HEK293 (cell line): Measurements from ENCODE around the gene NDUFS2.

Experiments used
- CTCF ChIA-PET: fragments of 350-600 bp; formaldehyde crosslinking; extraction: SDS; loops from one replicate; lab custom pipeline; 2021; ENCODE audit warnings: antibody characterized with exemption; lab: Yijun Ruan, JAX
- POLR2A ChIA-PET: fragments of 300-600 bp; formaldehyde crosslinking; extraction: SDS; loops from one replicate; lab custom pipeline; 2020; ENCODE audit warnings: antibody characterized with exemption, inconsistent platforms; lab: Yijun Ruan, JAX
- H3K27ac ChIP-seq: fragments of 200-500 bp; sonication (Bioruptor generic); 2 replicates; pipeline ENCODE4 v1.5.1; 2014; ENCODE audit warnings: low read depth, low read length, control low read depth, inconsistent platforms; ENCODE audit errors: extremely low read depth
- H3K36me3 ChIP-seq, 2 experiments: fragments of 200-500 bp in 1 of 2; sonication (Bioruptor generic) in 1 of 2; 1 replicate in 1 of 2; 2 replicates in 1 of 2; pipeline ENCODE4 v1.5.1; 2014 to 2017; ENCODE audit warnings: inconsistent platforms in 2 of 2, low read length in 2 of 2; ENCODE audit not compliant: control insufficient read depth in 2 of 2, insufficient read depth in 1 of 2
- H3K4me1 ChIP-seq: fragments of 200-500 bp; sonication (Bioruptor generic); 2 replicates; pipeline ENCODE4 v1.5.1; 2014; ENCODE audit warnings: mild to moderate bottlenecking, low read length, inconsistent platforms; ENCODE audit not compliant: control insufficient read depth, insufficient read depth
- H3K4me3 ChIP-seq: 2 replicates; pipeline ENCODE4 v1.5.1; 2011; ENCODE audit warnings: low read depth, mild to moderate bottlenecking, control low read depth, low read length, moderate library complexity
- H3K9me3 ChIP-seq: fragments of 200-500 bp; sonication (Bioruptor generic); 2 replicates; pipeline ENCODE4 v1.5.1; 2014; ENCODE audit warnings: low read depth, low read length, inconsistent platforms; ENCODE audit not compliant: control insufficient read depth, insufficient read depth
- GFI1B ChIP-seq: fragments of 450-650 bp; formaldehyde crosslinking; IDR thresholded peaks from 2 replicates; pipeline ENCODE4 v1.5.1; 2016; ENCODE audit warnings: missing biosample characterization, missing genetic modification characterization
- GLI4 ChIP-seq: fragments of 450-650 bp; formaldehyde crosslinking; IDR thresholded peaks from 2 replicates; pipeline ENCODE4 v1.5.1; 2016; ENCODE audit warnings: missing biosample characterization, missing genetic modification characterization
- INSM2 ChIP-seq: fragments of 450-650 bp; formaldehyde crosslinking; IDR thresholded peaks from 2 replicates; pipeline ENCODE4 v1.5.1; 2016; ENCODE audit warnings: missing biosample characterization, missing genetic modification characterization
- KLF10 ChIP-seq: fragments of 450-650 bp; IDR thresholded peaks from 2 replicates; pipeline ENCODE4 v1.5.1; 2018; ENCODE audit warnings: missing biosample characterization, mild to moderate bottlenecking, missing genetic modification characterization
- KLF8 ChIP-seq: fragments of 450-650 bp; formaldehyde crosslinking; IDR thresholded peaks from 2 replicates; pipeline ENCODE4 v1.5.1; 2016; ENCODE audit warnings: missing biosample characterization, missing genetic modification characterization
- MEIS1 ChIP-seq: sonication (generic); formaldehyde crosslinking; IDR thresholded peaks from 2 replicates; pipeline ENCODE4 v1.8.1; 2022; ENCODE audit warnings: missing genetic modification reagents, mild to moderate bottlenecking, borderline replicate concordance
- MYNN ChIP-seq: fragments of 450-650 bp; formaldehyde crosslinking; IDR thresholded peaks from 2 replicates; pipeline ENCODE4 v1.5.1; 2016; ENCODE audit warnings: missing biosample characterization, missing genetic modification characterization, borderline replicate concordance
- MZF1 ChIP-seq: fragments of 450-650 bp; formaldehyde crosslinking; IDR thresholded peaks from 2 replicates; pipeline ENCODE4 v1.5.1; 2017; ENCODE audit warnings: missing biosample characterization, missing genetic modification characterization, borderline replicate concordance
- REPIN1 ChIP-seq: fragments of 450-650 bp; formaldehyde crosslinking; IDR thresholded peaks from 2 replicates; pipeline ENCODE4 v1.5.1; 2017; ENCODE audit warnings: missing biosample characterization, missing genetic modification characterization, low read depth
- SP7 ChIP-seq: fragments of 450-650 bp; formaldehyde crosslinking; IDR thresholded peaks from 2 replicates; pipeline ENCODE4 v1.5.1; 2016; ENCODE audit warnings: missing biosample characterization, missing genetic modification characterization
- YY1 ChIP-seq: fragments of 450-650 bp; formaldehyde crosslinking; IDR thresholded peaks from 2 replicates; pipeline ENCODE4 v1.5.1; 2018; ENCODE audit warnings: missing biosample characterization, missing genetic modification characterization
- ZBTB17 ChIP-seq: fragments of 450-650 bp; formaldehyde crosslinking; IDR thresholded peaks from 2 replicates; pipeline ENCODE4 v1.5.1; 2016; ENCODE audit warnings: missing biosample characterization, missing genetic modification characterization
- ZBTB21 ChIP-seq: fragments of 450-650 bp; formaldehyde crosslinking; IDR thresholded peaks from 2 replicates; pipeline ENCODE4 v1.5.1; 2017; ENCODE audit warnings: missing biosample characterization, missing genetic modification characterization
- ZBTB8A ChIP-seq: fragments of 450-650 bp; formaldehyde crosslinking; IDR thresholded peaks from 2 replicates; pipeline ENCODE4 v1.5.1; 2016; ENCODE audit warnings: missing biosample characterization, missing genetic modification characterization
- ZFP3 ChIP-seq: fragments of 450-650 bp; formaldehyde crosslinking; IDR thresholded peaks from 2 replicates; pipeline ENCODE4 v1.5.1; 2016; ENCODE audit warnings: low read depth, missing biosample characterization, missing genetic modification characterization
- ZIC2 ChIP-seq: fragments of 450-650 bp; formaldehyde crosslinking; IDR thresholded peaks from 2 replicates; pipeline ENCODE4 v1.5.1; 2016; ENCODE audit warnings: missing biosample characterization, missing genetic modification characterization
- ZNF121 ChIP-seq: fragments of 450-650 bp; formaldehyde crosslinking; IDR thresholded peaks from 2 replicates; pipeline ENCODE4 v1.5.1; 2016; ENCODE audit warnings: missing biosample characterization, missing genetic modification characterization
- ZNF133 ChIP-seq: fragments of 450-650 bp; formaldehyde crosslinking; IDR thresholded peaks from 2 replicates; pipeline ENCODE4 v1.5.1; 2016; ENCODE audit warnings: missing biosample characterization, missing genetic modification characterization
- ZNF157 ChIP-seq: fragments of 450-650 bp; formaldehyde crosslinking; IDR thresholded peaks from 2 replicates; pipeline ENCODE4 v1.5.1; 2016; ENCODE audit warnings: missing biosample characterization, missing genetic modification characterization
- ZNF24 ChIP-seq: fragments of 450-650 bp; formaldehyde crosslinking; IDR thresholded peaks from 2 replicates; pipeline ENCODE4 v1.5.1; 2016; ENCODE audit warnings: missing biosample characterization, missing genetic modification characterization
- ZNF266 ChIP-seq: fragments of 450-650 bp; formaldehyde crosslinking; IDR thresholded peaks from 2 replicates; pipeline ENCODE4 v1.5.1; 2016; ENCODE audit warnings: missing biosample characterization, missing genetic modification characterization, low read depth
- ZNF292 ChIP-seq: fragments of 450-650 bp; formaldehyde crosslinking; IDR thresholded peaks from 2 replicates; pipeline ENCODE4 v1.5.1; 2016; ENCODE audit warnings: low read depth, missing biosample characterization, missing genetic modification characterization, borderline replicate concordance
- ZNF391 ChIP-seq: fragments of 450-650 bp; formaldehyde crosslinking; IDR thresholded peaks from 2 replicates; pipeline ENCODE4 v1.5.1; 2016; ENCODE audit warnings: low read depth, missing biosample characterization, missing genetic modification characterization, borderline replicate concordance
- ZNF513 ChIP-seq: fragments of 450-650 bp; IDR thresholded peaks from 2 replicates; pipeline ENCODE4 v1.5.1; 2018; ENCODE audit warnings: missing biosample characterization, missing genetic modification characterization
- ZNF549 ChIP-seq: fragments of 450-650 bp; IDR thresholded peaks from 2 replicates; pipeline ENCODE4 v1.5.1; 2018; ENCODE audit warnings: missing biosample characterization, missing genetic modification characterization, mild to moderate bottlenecking, inconsistent platforms, moderate library complexity
- ZNF580 ChIP-seq: fragments of 450-650 bp; formaldehyde crosslinking; IDR thresholded peaks from 2 replicates; pipeline ENCODE4 v1.5.1; 2016; ENCODE audit warnings: missing biosample characterization, missing genetic modification characterization
- ZNF701 ChIP-seq: fragments of 450-650 bp; formaldehyde crosslinking; IDR thresholded peaks from 2 replicates; pipeline ENCODE4 v1.5.1; 2016; ENCODE audit warnings: missing biosample characterization, missing genetic modification characterization
- ZNF777 ChIP-seq: fragments of 450-650 bp; formaldehyde crosslinking; IDR thresholded peaks from 2 replicates; pipeline ENCODE4 v1.5.1; 2017; ENCODE audit warnings: missing biosample characterization, missing genetic modification characterization, borderline replicate concordance
- TF ChIP-seq, protein P1 (sequence below): fragments of 450-650 bp; formaldehyde crosslinking; IDR thresholded peaks from 2 replicates; pipeline ENCODE4 v1.5.1; 2016; ENCODE audit warnings: missing biosample characterization, missing genetic modification characterization

NDUFS2 gene

GRCh38 chr1:161193561-161194235 is 8.5 kb upstream of the NDUFS2 start:
- Histone ChIP-seq H3K36me3 (no peaks in the 10 kb centered on the region), H3K27ac (no peak overlapping the region), H3K9me3 (no peaks in the 10 kb centered on the region), H3K4me1 (0 out of 2 replicates have a peak, but pooled peaks cover 6% of the 10 kb centered on the region), H3K4me3 (no peak overlapping the region)
- POLR2A ChIA-PET: no interaction called here
- TF ChIP-seq ZNF266 (tag by site-specific recombination): no peak
- TF ChIP-seq ZNF580: no peak
- no peak for TF ChIP-seq MZF1 (tag by site-specific recombination)
- TF ChIP-seq MEIS1 (CRISPR knock-in tag): no peak
- no peak for TF ChIP-seq ZNF701
- TF ChIP-seq ZNF121 (tag by site-specific recombination): no peak
- TF ChIP-seq SP7 (tag by site-specific recombination): no peak
- TF ChIP-seq, protein P1, sequence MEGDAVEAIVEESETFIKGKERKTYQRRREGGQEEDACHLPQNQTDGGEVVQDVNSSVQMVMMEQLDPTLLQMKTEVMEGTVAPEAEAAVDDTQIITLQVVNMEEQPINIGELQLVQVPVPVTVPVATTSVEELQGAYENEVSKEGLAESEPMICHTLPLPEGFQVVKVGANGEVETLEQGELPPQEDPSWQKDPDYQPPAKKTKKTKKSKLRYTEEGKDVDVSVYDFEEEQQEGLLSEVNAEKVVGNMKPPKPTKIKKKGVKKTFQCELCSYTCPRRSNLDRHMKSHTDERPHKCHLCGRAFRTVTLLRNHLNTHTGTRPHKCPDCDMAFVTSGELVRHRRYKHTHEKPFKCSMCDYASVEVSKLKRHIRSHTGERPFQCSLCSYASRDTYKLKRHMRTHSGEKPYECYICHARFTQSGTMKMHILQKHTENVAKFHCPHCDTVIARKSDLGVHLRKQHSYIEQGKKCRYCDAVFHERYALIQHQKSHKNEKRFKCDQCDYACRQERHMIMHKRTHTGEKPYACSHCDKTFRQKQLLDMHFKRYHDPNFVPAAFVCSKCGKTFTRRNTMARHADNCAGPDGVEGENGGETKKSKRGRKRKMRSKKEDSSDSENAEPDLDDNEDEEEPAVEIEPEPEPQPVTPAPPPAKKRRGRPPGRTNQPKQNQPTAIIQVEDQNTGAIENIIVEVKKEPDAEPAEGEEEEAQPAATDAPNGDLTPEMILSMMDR: no peak
- TF ChIP-seq ZNF292 (tag by site-specific recombination): no peak
- TF ChIP-seq KLF10 (tag by site-specific recombination): no peak
- TF ChIP-seq ZFP3 (tag by site-specific recombination): no peak
- no peak for TF ChIP-seq INSM2
- no peak for TF ChIP-seq ZBTB21 (tag by site-specific recombination)
- TF ChIP-seq YY1: no peak
- no peak for TF ChIP-seq GFI1B (tag by site-specific recombination)
- TF ChIP-seq ZIC2 (tag by site-specific recombination): no peak
- no peak for TF ChIP-seq KLF8 (tag by site-specific recombination)
- TF ChIP-seq ZBTB17 (tag by site-specific recombination): no peak
- no peak for TF ChIP-seq ZNF133 (tag by site-specific recombination)
- TF ChIP-seq ZNF513: no peak
- CTCF ChIA-PET: interaction anchor here (0.6 to 4.5 kb wide), 16 partner anchors 9 to 668 kb away, joined by 3 to 45 read pairs (median 6); partner anchors contain the start of genes APOA2, NDUFS2 and TOMM40L

DNA sequence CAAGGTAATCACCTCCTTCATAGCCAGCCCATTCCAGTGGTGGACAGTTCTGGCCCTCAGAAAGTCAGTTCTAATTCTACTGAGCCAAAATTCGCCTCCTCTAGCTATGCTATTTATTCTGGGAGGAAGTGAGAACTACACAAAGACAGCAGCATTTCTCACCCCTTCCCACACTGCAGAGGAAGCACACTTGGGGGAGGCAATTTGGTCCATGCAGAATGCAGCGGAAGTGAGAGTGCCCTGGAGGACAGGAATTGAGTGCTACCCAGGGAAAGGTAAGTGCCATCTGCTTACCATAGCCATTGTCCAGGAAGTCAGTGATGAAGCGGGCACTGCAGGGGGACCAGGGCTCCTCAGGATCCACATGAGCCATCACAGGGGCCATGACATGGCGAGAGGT is 7.0 kb upstream of the NDUFS2 start:
- TF ChIP-seq ZNF133 (tag by site-specific recombination) (no peak), ZNF157 (tag by site-specific recombination) (no peak), GLI4 (no peak), ZNF391 (tag by site-specific recombination) (no peak), REPIN1 (tag by site-specific recombination) (no peak), ZBTB8A (tag by site-specific recombination) (no peak), ZNF777 (tag by site-specific recombination) (no peak), ZNF24 (tag by site-specific recombination) (no peak), ZNF549 (tag by site-specific recombination) (no peak), MYNN (tag by site-specific recombination) (no peak), ZNF580 (no peak)
- H3K4me3 ChIP-seq: no peak overlapping the region
- H3K36me3 ChIP-seq: no peaks in the 10 kb centered on the region
- ChIA-PET POLR2A (no interaction called here), CTCF (interaction anchor here (2.1 to 4.5 kb wide), 3 partner anchors 11 to 15 kb away, joined by 7 to 39 read pairs (median 31); no protein-coding TSS in a partner anchor)
- H3K27ac ChIP-seq: no peak overlapping the region
- 0 out of 2 replicates have a peak, but pooled peaks cover 6% of the 10 kb centered on the region for H3K4me1 ChIP-seq
- no peaks in the 10 kb centered on the region for H3K9me3 ChIP-seq
